CMK (cell line): ENCODE measurements around the gene GJA9.
"Not testable (repeated sequence)": the region's sequence is repeated elsewhere in the genome, so short reads cannot be mapped to it uniquely, and the experiment has no call there.

Source experiments
- DNase-seq: peaks from one replicate; pipeline ENCODE4 v3.0.0-alpha.2; 2010; ENCODE audit warnings: low read depth

The GJA9 gene

GRCh38 chr1:38873027-38873969, 8.1 kb downstream of the GJA9 start, which contains the start of gene MYCBP:
Gene MYCBP, minus strand, starts transcription at chr1:38873348. Its CDS starts 43 bp downstream, at chr1:38873305.
- DNase-seq, result peak; percentile 97

DNA sequence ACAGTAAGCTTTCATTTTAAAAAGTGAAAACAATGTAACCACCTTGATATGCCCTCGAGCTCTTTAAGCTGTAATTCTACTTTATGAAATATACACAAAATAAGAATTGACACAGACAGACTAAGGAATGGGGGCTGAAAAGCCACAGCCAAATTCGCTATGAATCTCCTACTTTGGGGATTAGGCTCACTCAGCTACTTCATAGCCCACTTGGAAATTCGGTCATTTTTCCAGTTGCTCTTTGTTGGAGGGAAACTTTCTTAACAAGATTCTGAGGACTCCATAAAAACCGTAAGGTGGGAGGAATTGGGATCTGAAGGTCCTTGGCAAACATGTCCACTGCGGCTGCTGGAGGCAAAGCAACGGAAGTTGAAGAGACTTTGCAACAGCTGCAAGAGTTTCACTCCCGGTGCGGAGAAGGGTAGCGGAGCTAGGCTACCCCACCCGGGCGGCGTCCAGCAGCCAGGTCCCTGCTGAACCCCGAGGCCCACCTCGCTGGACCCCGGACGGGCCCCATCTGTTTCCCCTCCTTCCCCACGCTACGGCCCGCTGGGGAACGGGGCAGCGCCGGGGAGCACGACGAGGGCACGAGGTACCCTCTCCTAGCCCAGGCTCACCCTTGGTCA, 8.9 kb downstream of the GJA9 start:
- no peak for DNase-seq

DNA sequence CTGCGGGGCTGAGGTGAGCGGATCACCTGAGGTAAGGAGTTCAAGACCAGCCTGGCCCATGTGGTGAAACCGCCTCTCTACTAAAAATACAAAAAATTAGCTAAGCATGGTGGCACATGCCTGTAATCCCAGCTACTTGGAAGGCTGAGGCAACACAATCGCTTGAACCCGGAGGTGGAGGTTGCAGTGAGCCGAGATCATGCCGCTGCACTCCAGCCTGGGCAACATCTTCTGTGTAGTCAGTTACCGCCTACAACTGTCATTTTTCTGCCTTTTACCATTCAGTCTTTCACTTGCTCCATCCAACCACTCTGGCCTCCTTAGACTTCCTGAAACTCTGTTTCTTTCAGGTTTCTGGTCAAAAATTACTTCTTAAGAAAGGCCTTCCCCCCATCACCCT, 10.4 kb downstream of the GJA9 start:
- no peak for DNase-seq

- no peak for DNase-seq
Measured at GRCh38 chr1:38867208-38867607, 14.2 kb downstream of the GJA9 start.

GRCh38 chr1:38865112-38865715, 16.2 kb downstream of the GJA9 start:
- DNase-seq, result no peak

- no peak for DNase-seq
Measured at GRCh38 chr1:38860454-38860795, 21.0 kb downstream of the GJA9 start.

DNA sequence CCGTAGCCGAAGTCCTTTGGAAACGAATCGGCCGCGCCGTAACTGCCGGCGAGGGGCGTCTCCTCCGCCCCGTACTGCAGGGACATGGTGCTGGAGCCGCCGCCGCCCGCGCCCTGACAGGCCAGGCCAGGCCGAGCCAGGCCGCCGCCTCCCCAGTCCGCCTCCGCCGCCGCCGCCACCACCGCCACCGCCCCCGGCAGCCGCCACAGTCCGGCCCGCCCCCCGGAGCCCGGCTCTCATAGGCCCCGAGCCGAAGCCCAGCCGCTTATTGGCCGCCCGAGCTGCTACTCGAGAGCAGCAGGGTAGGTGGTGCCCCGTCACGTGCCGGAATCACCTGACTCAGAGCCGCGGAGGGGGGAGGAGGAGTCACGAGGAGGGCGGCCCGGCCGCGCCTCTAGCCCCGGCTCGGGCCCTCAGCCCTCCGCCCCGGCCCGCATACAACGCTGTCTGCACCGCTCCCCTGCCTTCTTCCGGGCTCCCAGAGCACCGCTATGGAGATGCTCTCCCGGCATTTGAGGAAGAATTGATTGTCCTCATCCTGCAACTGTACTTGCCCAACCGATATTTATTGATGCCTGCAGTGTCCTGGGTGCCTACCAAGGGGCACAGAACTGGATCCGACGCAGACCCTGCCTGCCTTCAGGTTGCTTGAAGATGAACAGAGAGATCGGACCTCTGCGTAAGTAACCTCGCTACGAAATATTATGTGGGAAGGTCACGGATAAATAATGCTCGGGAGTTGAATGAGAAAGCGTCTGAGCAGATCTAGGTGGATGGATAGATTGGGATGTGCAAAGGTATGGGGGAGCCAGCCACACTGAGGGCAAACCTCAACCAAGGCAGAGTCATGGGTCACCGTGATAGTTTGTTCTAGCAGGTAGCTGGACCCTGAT, 21.6 kb downstream of the GJA9 start, which contains the start of gene RRAGC:
TSS of gene RRAGC (minus strand) at position 212 of the 893 bp plus-strand sequence. CDS start at position 86, 126 bp downstream.
- DNase-seq, result peak; percentile 95

GRCh38 chr1:38858833-38859560, 22.4 kb downstream of the GJA9 start:
- no peak for DNase-seq

GRCh38 chr1:38852780-38853179, 28.6 kb downstream of the GJA9 start:
- DNase-seq, result no peak

GRCh38 chr1:38848071-38848470, 33.3 kb downstream of the GJA9 start:
- DNase-seq, result no peak

GRCh38 chr1:38846210-38846609, 35.2 kb downstream of the GJA9 start:
- no peak for DNase-seq

DNA sequence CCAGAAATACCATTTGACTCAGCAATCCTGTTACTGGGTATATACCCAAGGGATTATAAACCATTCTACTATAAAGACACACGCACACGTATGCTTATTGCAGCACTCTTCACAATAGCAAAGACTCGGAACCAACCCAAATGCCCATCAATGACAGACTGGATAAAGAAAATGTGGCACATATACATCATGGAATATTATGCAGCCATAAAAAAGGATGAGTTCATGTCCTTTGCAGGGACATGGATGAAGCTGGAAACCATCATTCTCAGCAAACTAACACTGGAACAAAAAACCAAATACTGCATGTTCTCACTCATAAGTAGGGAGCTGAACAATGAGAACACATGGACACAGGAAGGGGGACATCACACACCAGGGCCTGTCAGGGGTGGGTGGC, 36.3 kb downstream of the GJA9 start:
- not testable (repeated sequence) for DNase-seq

DNA sequence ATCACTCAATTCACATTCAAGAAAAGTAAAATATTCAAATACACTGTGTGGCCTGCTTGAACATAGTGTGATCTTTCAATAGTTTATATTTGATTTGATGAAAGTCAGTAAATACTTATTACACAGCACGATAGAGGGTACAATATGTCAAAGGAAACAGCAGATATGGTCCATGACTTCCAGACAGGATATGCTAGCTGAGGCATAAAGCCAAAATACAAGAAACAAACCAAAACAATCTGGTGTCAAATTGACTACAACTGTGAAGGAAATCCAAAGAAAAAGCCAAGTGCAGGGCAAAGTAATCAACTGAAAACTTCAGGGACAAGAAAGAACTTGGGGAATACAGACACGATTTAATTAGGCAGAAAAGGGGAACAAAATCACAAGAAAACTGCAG, 41.1 kb downstream of the GJA9 start:
- no peak for DNase-seq

- no peak for DNase-seq
Measured at GRCh38 chr1:38839363-38839762, 42.0 kb downstream of the GJA9 start.

GRCh38 chr1:38836316-38836715, 45.1 kb downstream of the GJA9 start:
- DNase-seq, result not testable (repeated sequence)

DNA sequence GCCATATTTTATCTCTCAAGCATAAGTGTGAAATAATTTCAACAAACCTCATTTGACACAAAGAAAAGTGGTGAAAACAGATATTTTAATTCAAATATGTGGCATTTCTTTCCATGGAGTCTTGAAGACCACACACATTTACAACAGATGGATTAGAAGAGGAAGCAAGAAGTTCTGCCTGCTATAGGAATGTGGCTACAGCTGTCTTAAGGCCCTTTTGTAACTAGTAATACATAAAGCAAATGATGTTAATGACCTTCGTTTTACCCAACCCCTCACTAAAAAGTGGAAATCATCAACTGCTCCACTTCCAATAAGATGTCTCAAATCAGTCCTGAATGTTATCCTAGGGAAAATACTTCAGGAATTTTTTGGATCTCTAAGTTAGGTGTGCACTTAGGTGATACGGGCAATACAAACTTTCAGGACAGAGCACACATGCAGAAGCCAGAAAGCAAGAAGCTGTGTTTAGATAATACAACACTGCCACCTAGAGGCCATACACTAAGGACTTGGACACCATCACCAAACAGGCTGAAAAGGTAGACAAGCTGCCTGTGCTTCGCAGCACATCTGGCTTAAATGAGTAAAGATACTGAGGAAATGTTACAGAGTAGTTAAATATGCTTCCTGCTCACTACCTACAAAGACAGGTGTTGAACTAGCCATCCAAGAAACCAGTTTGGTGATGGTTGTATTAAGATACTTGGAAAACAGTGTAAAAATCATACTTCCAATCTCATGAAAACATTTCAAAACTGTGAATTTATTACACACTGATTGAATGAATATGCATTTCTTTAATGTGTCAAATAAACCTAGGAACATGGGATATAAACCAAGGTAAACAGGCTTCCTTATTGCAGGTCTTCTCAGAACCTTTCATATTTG, 46.2 kb downstream of the GJA9 start:
- DNase-seq, result peak; percentile 70

DNA sequence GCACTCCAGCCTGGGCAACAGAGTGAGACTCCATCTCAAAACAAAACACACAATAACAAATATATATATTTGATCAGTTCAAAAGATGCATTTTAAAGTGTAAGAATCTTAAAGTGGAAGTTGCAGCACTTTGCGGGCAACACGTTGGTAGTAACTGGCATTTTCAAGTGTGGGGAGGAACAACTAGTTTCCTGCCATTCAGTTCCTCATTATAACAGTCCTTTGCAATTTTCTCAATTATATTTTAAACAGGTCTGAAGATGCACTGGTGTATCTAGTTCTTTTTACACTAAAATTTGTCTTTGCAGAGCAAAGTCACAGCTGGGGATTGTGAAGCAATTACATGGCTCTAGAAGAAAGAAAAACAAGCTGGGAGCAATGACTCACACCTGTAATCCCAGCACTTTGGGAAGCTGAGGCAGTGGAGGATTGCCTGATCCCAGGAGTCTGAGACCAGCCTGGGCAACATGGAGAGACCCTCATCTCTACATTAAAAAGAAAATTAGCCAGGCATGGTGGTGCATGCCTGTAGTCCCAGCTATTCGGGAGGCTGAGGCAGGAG, 47.1 kb downstream of the GJA9 start:
- no peak for DNase-seq

DNA sequence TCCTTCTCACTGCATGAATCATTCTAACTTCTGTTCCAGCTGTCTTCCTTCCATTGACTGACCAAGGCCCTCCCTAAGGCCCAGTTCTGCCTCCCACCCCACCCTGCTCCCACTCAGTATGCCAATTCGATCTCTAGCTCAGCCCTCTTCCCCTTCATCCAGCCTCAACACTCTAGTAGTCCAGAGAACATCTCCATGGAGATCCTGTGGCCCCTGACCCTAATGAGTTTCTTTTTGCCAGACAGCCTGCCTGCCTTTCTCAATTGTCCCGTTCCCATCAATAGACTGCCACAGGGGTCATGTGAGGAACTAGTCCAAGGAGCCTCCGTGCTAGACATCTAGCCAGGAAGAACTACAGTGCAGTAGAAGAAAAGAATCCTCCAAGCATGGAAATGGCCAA, 48.2 kb downstream of the GJA9 start:
- DNase-seq, result no peak

DNA sequence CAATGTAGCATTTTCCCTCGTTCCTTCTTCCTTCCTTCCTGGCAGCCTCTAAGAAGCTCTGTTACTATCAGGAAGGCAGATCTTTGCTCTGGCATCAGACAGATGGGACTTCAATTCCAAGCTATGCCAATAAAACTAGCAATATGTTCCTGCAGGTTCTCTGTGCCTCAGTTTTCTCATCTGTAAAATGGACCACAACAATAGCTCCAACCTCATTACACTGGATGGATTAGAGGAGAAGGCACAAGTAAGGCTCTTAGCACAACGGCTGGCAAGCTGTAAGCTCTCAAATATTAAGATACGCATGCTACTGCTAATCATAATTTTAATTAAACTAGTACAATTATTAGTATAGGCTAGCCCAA, 49.0 kb downstream of the GJA9 start:
- DNase-seq, result no peak
